Measurements from ENCODE around the gene CDH7.

- TF ChIP-seq CTCF (IDR thresholded peaks at IDR 0.05; ENCODE audit: low read depth, low read length, poor library complexity, severe bottlenecking), result no peak
- TF ChIP-seq EZH2phosphoT487 (IDR thresholded peaks at IDR 0.05; ENCODE audit: borderline replicate concordance, low read length), result no peak
These were observed 40.9 kb downstream of the CDH7 start for GRCh38 chr18:65791719-65792118.

Measured in DOHH2 (cell line).